ENCODE results near the gene PHF20. TPM values are rescaled to one million over a fixed set of nuclear protein-coding genes. Genes with fewer than 3 reads are reported as not detected.
A peak's percentile ranks its signal among the peaks of the same experiment; 100 is the strongest.
"Not testable (repeated sequence)": the region's sequence is repeated elsewhere in the genome, so short reads cannot be mapped to it uniquely, and the experiment has no call there.

The PHF20 gene
- polyA plus RNA-seq (2013, experiment 1 of 4): 61.5 TPM
- 58.3 TPM for polyA plus RNA-seq (2013, experiment 2 of 4)
- 44.9 TPM for polyA plus RNA-seq (2013, experiment 3 of 4)
- 46.0 TPM for polyA plus RNA-seq (2013, experiment 4 of 4)

DNA sequence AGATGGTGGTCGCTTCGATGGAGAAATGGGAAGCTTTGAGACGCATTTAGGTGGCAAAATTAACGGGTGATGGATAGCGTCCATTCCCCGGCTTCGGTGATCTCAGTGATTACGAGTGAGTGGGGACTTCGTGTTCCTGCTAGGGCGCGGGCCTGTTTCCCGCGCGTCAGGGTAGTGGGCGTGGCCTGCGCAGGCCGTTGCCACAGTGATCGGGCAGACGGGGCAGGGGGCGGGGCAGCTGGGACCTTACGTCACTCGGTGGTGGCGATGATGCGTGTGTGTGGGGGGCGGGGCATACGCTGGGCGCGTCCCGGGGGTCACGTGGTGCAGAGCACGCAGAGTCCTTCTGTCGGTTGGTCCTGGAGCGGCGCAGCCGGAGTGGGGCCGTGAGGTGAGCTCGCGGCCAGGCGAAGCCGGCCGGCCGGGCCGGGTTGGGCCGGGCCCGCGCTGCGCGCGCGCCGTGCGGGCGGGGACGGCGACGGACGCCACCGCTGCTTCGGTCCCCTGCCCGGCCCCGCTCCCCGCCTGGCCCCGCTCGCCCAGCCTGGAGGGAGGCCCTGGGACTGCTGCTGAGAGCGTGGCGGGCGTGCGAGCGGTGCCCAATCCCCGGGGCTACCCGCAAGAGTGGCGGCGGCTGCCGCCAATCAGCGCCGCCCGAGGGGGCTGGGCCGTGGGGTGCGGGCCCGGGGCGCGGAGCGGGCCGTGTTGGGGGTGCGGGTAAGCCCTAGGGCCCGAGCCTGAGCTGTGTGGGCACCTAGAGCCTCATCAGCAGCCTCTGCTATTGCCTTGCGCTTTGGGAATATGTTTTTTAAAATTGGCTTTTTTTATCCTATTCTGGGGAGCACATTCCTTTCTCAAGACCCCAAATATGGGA lies at the start of gene PHF20:
PHF20 (plus strand) TSS at position 327 of the 874 bp plus-strand sequence. CDS start 29,508 bp downstream, outside the sequence.
- no peaks in the 10 kb centered on the region for H3K9me3 ChIP-seq (ENCODE audit: control insufficient read depth, low read length)
- WGBS, 2 experiments: 5% methylated on average over 87 of the region's 87 CpGs
- H3K36me3 ChIP-seq (ENCODE audit: control insufficient read depth, insufficient read depth, low read length): no peaks in the 10 kb centered on the region
- no peaks in the 10 kb centered on the region for H3K27me3 ChIP-seq (ENCODE audit: control insufficient read depth, insufficient read depth, low read length, poor library complexity, severe bottlenecking)
- H3K27ac ChIP-seq (ENCODE audit: insufficient read depth, low read depth, low read length, poor library complexity, severe bottlenecking): peak within 1 kb of the TSS; percentile 48
- H3K4me1 ChIP-seq (ENCODE audit: control insufficient read depth, insufficient read depth, low read length): peaks cover 21% of the 10 kb centered on the region
- peak within 1 kb of the TSS; percentile 86 for H3K4me3 ChIP-seq (ENCODE audit: insufficient read depth, low read depth, low read length)

DNA sequence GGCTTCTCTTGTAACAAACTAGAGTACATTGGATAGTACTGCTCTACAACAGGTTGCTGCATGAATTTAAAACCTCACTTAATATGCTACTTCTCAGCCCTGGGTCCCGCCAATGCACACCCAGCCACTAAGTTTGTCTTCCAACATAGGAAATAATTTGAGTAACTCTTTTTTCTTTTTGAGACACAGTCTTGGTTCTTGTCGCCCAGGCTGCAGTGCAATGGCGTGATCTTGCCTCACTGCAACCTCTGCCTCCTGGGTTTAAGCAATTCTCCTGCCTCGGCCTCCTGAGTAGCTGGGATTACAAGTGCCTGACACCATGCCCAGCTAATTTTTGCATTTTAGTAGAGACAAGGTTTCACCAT lies 48.6 kb upstream of the PHF20 start:
- H3K9me3 ChIP-seq (ENCODE audit: control insufficient read depth, low read length); H3K27ac ChIP-seq (ENCODE audit: insufficient read depth, low read depth, low read length, poor library complexity, severe bottlenecking); H3K4me1 ChIP-seq (ENCODE audit: control insufficient read depth, insufficient read depth, low read length); H3K27me3 ChIP-seq (ENCODE audit: control insufficient read depth, insufficient read depth, low read length, poor library complexity, severe bottlenecking); H3K4me3 ChIP-seq (ENCODE audit: insufficient read depth, low read depth, low read length): not testable (repeated sequence)
- WGBS, 2 experiments: 94 to 97% methylated on average over 4 of the region's 4 CpGs
- H3K36me3 ChIP-seq (ENCODE audit: control insufficient read depth, insufficient read depth, low read length): peaks cover 76% of the 10 kb centered on the region

DNA sequence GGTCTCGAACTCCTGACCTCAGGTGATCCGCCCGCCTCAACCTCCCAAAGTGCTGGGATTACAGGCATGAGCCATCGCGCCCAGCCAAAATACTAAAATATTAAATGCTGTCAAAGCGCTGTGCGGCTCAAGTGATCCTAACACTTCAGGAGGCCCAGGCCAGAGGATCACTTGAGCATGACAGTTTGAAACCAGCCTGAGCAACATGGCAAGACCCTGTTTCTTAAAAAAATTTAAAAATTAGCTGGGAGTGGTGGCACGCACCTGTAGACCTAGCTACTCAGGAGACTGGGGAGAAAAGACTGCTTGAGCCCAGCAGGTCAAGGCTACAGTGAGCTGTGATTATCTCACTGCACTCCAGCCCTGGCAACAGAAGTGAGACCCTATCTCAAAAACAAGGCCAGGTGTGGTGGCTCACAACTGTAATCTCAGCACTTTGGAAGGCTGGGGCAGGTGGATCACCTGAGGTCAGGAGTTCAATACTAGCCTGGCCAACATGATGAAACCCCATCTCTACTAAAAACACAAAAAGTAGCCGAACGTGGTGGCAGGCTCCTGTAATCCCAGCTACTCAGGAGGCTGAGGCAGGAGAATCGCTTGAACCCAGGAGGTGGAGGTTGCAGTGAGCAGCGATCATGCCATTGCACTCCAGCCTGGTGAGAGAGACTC lies 48.0 kb upstream of the PHF20 start:
- not testable (repeated sequence) for H3K9me3 ChIP-seq (ENCODE audit: control insufficient read depth, low read length); H3K4me1 ChIP-seq (ENCODE audit: control insufficient read depth, insufficient read depth, low read length); H3K4me3 ChIP-seq (ENCODE audit: insufficient read depth, low read depth, low read length); H3K27me3 ChIP-seq (ENCODE audit: control insufficient read depth, insufficient read depth, low read length, poor library complexity, severe bottlenecking); H3K27ac ChIP-seq (ENCODE audit: insufficient read depth, low read depth, low read length, poor library complexity, severe bottlenecking)
- peaks cover 77% of the 10 kb centered on the region for H3K36me3 ChIP-seq (ENCODE audit: control insufficient read depth, insufficient read depth, low read length)
- 94 to 95% methylated on average over 12 of the region's 12 CpGs for WGBS, 2 experiments

GRCh38 chr20:35724321-35725230 lies 47.2 kb upstream of the PHF20 start:
- 94 to 96% methylated on average over 12 to 13 of the region's 13 CpGs for WGBS, 2 experiments
- H3K27ac ChIP-seq (ENCODE audit: insufficient read depth, low read depth, low read length, poor library complexity, severe bottlenecking): no peak overlapping the region
- H3K27me3 ChIP-seq (ENCODE audit: control insufficient read depth, insufficient read depth, low read length, poor library complexity, severe bottlenecking): no peaks in the 10 kb centered on the region
- H3K9me3 ChIP-seq (ENCODE audit: control insufficient read depth, low read length): no peaks in the 10 kb centered on the region
- H3K4me1 ChIP-seq (ENCODE audit: control insufficient read depth, insufficient read depth, low read length): no peaks in the 10 kb centered on the region
- H3K36me3 ChIP-seq (ENCODE audit: control insufficient read depth, insufficient read depth, low read length): peaks cover 75% of the 10 kb centered on the region
- H3K4me3 ChIP-seq (ENCODE audit: insufficient read depth, low read depth, low read length): no peak overlapping the region

GRCh38 chr20:35726842-35727711 lies 44.7 kb upstream of the PHF20 start:
- no peaks in the 10 kb centered on the region for H3K9me3 ChIP-seq (ENCODE audit: control insufficient read depth, low read length)
- no peak overlapping the region for H3K27ac ChIP-seq (ENCODE audit: insufficient read depth, low read depth, low read length, poor library complexity, severe bottlenecking)
- no peak overlapping the region for H3K4me3 ChIP-seq (ENCODE audit: insufficient read depth, low read depth, low read length)
- H3K36me3 ChIP-seq (ENCODE audit: control insufficient read depth, insufficient read depth, low read length): peaks cover 66% of the 10 kb centered on the region
- no peaks in the 10 kb centered on the region for H3K4me1 ChIP-seq (ENCODE audit: control insufficient read depth, insufficient read depth, low read length)
- WGBS, 2 experiments: 94% methylated on average over 20 of the region's 20 CpGs
- H3K27me3 ChIP-seq (ENCODE audit: control insufficient read depth, insufficient read depth, low read length, poor library complexity, severe bottlenecking): no peaks in the 10 kb centered on the region

- Histone ChIP-seq H3K9me3 (ENCODE audit: control insufficient read depth, low read length) (no peaks in the 10 kb centered on the region), H3K27me3 (ENCODE audit: control insufficient read depth, insufficient read depth, low read length, poor library complexity, severe bottlenecking) (no peaks in the 10 kb centered on the region), H3K4me3 (ENCODE audit: insufficient read depth, low read depth, low read length) (no peak overlapping the region), H3K4me1 (ENCODE audit: control insufficient read depth, insufficient read depth, low read length) (no peaks in the 10 kb centered on the region), H3K36me3 (ENCODE audit: control insufficient read depth, insufficient read depth, low read length) (peaks cover 70% of the 10 kb centered on the region), H3K27ac (ENCODE audit: insufficient read depth, low read depth, low read length, poor library complexity, severe bottlenecking) (no peak overlapping the region)
- 92 to 96% methylated on average over 7 of the region's 7 CpGs for WGBS, 2 experiments
Observed at GRCh38 chr20:35729283-35729807, 42.5 kb upstream of the PHF20 start.

DNA sequence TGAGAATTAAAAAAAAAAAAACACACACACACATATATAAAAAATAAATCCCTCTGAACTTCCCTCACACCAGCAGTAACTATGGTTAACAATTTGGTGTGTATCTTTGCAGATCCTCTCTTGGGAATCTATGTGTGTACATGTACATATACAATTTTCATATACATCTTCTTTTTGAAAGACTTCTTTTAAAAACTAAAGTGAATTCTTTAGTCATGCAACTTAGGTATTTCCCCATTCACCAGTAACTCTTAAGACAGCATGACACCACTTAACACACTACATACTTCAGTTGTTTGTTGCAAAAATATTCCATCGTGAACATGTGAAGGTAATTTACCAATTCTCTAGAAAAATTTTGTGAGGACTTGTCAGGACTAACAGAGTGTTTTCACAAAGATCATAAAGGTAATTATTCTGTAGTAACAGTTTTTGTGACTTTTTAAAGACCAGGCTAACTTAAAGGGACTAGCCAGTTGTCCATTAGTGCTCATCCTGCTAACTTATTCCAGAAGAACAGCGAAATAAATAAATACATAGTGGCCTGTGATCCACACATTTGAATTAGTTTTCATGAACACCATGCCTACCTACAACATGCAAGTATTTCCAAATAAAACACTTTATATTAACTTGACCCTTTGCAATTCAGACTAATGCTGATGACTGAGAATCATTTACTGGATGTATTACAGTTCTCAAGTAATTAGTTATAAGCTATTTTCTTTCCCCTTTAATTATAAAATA lies 41.8 kb upstream of the PHF20 start:
- WGBS, 2 experiments: 90 to 99% methylated on average over 2 of the region's 2 CpGs
- Histone ChIP-seq H3K4me3 (ENCODE audit: insufficient read depth, low read depth, low read length) (no peak overlapping the region), H3K4me1 (ENCODE audit: control insufficient read depth, insufficient read depth, low read length) (no peaks in the 10 kb centered on the region), H3K9me3 (ENCODE audit: control insufficient read depth, low read length) (no peaks in the 10 kb centered on the region), H3K27me3 (ENCODE audit: control insufficient read depth, insufficient read depth, low read length, poor library complexity, severe bottlenecking) (no peaks in the 10 kb centered on the region), H3K36me3 (ENCODE audit: control insufficient read depth, insufficient read depth, low read length) (peaks cover 69% of the 10 kb centered on the region), H3K27ac (ENCODE audit: insufficient read depth, low read depth, low read length, poor library complexity, severe bottlenecking) (no peak overlapping the region)

GRCh38 chr20:35730583-35731468 lies 41.0 kb upstream of the PHF20 start:
- H3K36me3 ChIP-seq (ENCODE audit: control insufficient read depth, insufficient read depth, low read length): peaks cover 74% of the 10 kb centered on the region

More at GRCh38 chr20:35730583-35731468, 41.0 kb upstream of the PHF20 start:
- no peaks in the 10 kb centered on the region for H3K9me3 ChIP-seq (ENCODE audit: control insufficient read depth, low read length)
- H3K27me3 ChIP-seq (ENCODE audit: control insufficient read depth, insufficient read depth, low read length, poor library complexity, severe bottlenecking): no peaks in the 10 kb centered on the region
- H3K4me3 ChIP-seq (ENCODE audit: insufficient read depth, low read depth, low read length): no peak overlapping the region
- WGBS, 2 experiments: 96 to 97% methylated on average over 3 to 4 of the region's 4 CpGs
- no peak overlapping the region for H3K27ac ChIP-seq (ENCODE audit: insufficient read depth, low read depth, low read length, poor library complexity, severe bottlenecking)
- H3K4me1 ChIP-seq (ENCODE audit: control insufficient read depth, insufficient read depth, low read length): no peaks in the 10 kb centered on the region

Data from ectodermal cell (in vitro differentiated cells).